Limb (tissue), 2 donors: ENCODE measurements around the gene P2RY13.

ENCODE experiments used
- DNase-seq, 2 donors: peaks; one replicate each; pipeline ENCODE4 v3.0.0-alpha.2; 2016; ENCODE audit errors: extremely low spot score in 2 of 2

The P2RY13 gene

GRCh38 chr3:151329363-151329762 is at the start of gene P2RY13:
Gene P2RY13 (minus strand): TSS chr3:151329549. CDS start chr3:151329528, 21 bp downstream.
- no peak for DNase-seq

GRCh38 chr3:151377768-151378385 is 48.5 kb upstream of the P2RY13 start:
- DNase-seq, result no peak

GRCh38 chr3:151372063-151372820 is 42.9 kb upstream of the P2RY13 start:
- DNase-seq, result no peak

- DNase-seq, result no peak
These were observed 42.2 kb upstream of the P2RY13 start for GRCh38 chr3:151371526-151371925.

- DNase-seq, result no peak
These were observed 38.1 kb upstream of the P2RY13 start for GRCh38 chr3:151367448-151367847.

GRCh38 chr3:151366993-151367392 is 37.6 kb upstream of the P2RY13 start:
- no peak for DNase-seq

GRCh38 chr3:151362751-151363174 is 33.4 kb upstream of the P2RY13 start:
- no peak for DNase-seq

- DNase-seq, result no peak
These were observed 28.1 kb upstream of the P2RY13 start for GRCh38 chr3:151357463-151357850.

GRCh38 chr3:151356794-151357462 is 27.6 kb upstream of the P2RY13 start:
- no peak for DNase-seq

DNA sequence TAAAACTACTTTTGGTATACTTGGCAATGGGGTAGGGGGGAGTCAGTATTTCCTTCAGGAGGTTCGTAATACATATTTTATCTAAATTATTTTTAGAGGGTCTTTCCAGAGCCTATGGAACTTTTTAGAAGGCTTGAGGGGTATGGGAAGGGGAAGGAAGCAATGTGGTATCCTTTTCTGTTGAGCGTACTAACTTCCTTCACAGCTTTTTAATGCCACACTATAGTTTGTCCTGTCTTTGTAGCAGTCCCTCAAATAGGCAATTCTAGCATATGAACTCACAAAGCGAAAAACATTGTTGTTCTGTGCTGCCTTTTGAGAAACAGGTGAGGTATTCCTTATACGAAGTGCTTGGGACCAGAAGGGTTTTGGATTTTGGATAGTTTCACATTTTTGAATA is 22.3 kb upstream of the P2RY13 start:
- no peak for DNase-seq

DNA sequence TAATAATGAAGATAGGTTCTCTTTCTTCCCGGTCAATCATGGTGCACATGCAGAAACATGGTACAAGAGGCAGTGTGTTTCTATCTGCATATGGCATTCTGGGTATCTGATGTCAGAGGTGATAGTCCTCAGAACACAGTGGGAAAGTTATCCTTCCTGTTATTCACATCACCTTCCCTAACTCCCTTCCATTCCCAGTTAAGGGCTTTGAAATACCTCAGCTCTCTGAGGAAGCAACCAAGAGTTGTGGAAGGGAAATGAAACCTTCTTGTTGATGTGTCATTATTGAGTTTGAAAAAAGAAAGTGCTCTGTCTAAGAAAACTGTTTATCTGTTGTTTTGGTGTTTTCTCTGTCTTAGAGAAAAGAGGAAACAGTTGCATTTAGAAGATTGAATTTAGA is 21.9 kb upstream of the P2RY13 start:
- DNase-seq, result no peak

- DNase-seq, result no peak
These were observed 21.3 kb upstream of the P2RY13 start for GRCh38 chr3:151350656-151351055.

GRCh38 chr3:151347432-151347831 is 18.1 kb upstream of the P2RY13 start:
- no peak for DNase-seq

- DNase-seq, result no peak
These were observed 16.9 kb upstream of the P2RY13 start for GRCh38 chr3:151346292-151346691.

- DNase-seq, result no peak
These were observed 16.5 kb upstream of the P2RY13 start for GRCh38 chr3:151345859-151346258.

DNA sequence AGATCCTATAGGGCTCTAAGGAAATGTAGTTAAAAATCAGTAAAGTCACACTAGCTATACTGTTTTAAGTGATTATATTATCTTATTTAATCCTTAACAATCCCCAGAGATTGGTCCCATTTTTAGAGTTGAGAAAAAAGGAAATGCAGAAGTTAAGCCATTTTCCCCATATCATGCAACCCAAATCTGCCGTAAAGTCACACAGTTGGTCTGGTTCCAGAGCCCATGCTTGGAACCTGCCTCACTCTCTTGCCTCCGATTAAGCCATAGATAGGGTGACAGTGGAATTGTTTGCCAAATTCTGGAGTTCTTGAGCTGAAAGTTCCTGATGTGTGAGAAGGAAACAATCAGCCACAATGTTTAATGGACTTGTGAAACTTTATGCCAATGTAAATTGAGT is 2.3 kb upstream of the P2RY13 start:
- DNase-seq, result no peak

DNA sequence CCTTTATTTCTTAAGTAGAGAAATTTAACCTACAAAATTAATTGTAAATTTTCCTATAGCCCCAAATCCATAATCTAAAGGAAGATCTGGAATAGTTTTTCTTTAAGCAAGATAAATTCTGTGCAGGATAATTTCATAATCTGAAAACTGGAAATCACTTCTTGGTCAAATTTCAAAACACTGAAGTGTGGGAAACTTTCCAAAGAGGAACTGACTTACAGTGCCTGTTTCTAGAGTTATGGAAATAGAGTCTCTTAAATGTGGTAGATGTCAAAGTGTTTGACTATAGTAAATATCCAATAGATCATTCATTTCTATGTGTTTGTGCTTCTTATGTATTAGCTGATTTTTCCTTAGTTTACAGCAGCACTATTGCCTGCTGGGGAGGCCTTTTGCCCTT is 1.6 kb upstream of the P2RY13 start:
- no peak for DNase-seq

DNA sequence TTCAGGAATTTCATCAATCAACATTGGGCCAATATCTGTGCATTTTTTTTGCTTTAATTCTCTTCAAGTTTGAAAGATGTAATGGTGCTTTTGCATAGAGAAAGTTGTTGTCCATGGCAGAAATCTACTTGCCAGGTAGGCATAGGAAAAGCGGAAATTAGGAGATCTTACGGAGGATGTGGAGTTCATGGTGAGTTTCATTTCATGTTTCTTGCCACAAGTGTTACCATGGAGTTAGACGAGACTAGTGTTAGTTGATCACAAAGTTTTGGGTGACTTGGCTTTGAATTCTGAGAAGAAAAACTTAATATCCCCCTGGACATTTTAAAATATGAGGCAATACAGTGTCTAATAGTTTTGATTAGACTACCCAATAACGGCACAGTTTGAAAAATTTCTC is 1.0 kb upstream of the P2RY13 start:
- no peak for DNase-seq

- DNase-seq, result no peak
These were observed 902 bp downstream of the P2RY13 start for GRCh38 chr3:151328298-151328995.

- no peak for DNase-seq
These were observed 1.7 kb downstream of the P2RY13 start for GRCh38 chr3:151327571-151328198.

DNA sequence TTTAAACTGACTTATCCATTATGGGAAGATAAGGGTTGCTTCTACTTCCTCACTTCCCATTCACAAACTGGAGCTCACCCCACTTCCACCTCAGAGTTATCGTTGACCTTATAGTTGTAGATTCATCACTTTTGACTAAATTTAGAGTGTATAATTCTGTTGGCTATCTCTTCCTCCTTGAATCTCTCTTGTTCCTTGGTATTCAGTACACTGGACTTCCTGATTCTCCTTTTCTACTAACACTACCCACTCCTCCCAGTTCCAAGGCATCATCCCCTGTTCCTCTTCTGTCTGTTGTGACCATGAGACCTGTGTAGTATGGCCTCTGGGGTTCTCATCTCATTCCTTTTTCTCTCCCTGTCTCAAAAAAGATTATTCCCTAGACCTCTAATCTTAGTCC is 6.8 kb downstream of the P2RY13 start:
- DNase-seq, result no peak

GRCh38 chr3:151321526-151321925 is 7.8 kb downstream of the P2RY13 start:
- no peak for DNase-seq
